HEK293 (cell line): ENCODE results near the gene DPF3.

Experiments
- CTCF ChIA-PET: fragments of 350-600 bp; formaldehyde crosslinking; extraction: SDS; loops from one replicate; lab custom pipeline; 2021; ENCODE audit warnings: antibody characterized with exemption; lab: Yijun Ruan, JAX
- POLR2A ChIA-PET: fragments of 300-600 bp; formaldehyde crosslinking; extraction: SDS; loops from one replicate; lab custom pipeline; 2020; ENCODE audit warnings: antibody characterized with exemption, inconsistent platforms; lab: Yijun Ruan, JAX
- H3K27ac ChIP-seq: fragments of 200-500 bp; sonication (Bioruptor generic); 2 replicates; pipeline ENCODE4 v1.5.1; 2014; ENCODE audit warnings: low read depth, low read length, control low read depth, inconsistent platforms; ENCODE audit errors: extremely low read depth
- H3K36me3 ChIP-seq, 2 experiments: fragments of 200-500 bp in 1 of 2; sonication (Bioruptor generic) in 1 of 2; 1 replicate in 1 of 2; 2 replicates in 1 of 2; pipeline ENCODE4 v1.5.1; 2014 to 2017; ENCODE audit warnings: inconsistent platforms in 2 of 2, low read length in 2 of 2; ENCODE audit not compliant: control insufficient read depth in 2 of 2, insufficient read depth in 1 of 2
- H3K4me1 ChIP-seq: fragments of 200-500 bp; sonication (Bioruptor generic); 2 replicates; pipeline ENCODE4 v1.5.1; 2014; ENCODE audit warnings: mild to moderate bottlenecking, low read length, inconsistent platforms; ENCODE audit not compliant: control insufficient read depth, insufficient read depth
- H3K4me3 ChIP-seq: 2 replicates; pipeline ENCODE4 v1.5.1; 2011; ENCODE audit warnings: low read depth, mild to moderate bottlenecking, control low read depth, low read length, moderate library complexity
- H3K9me3 ChIP-seq: fragments of 200-500 bp; sonication (Bioruptor generic); 2 replicates; pipeline ENCODE4 v1.5.1; 2014; ENCODE audit warnings: low read depth, low read length, inconsistent platforms; ENCODE audit not compliant: control insufficient read depth, insufficient read depth
- ATF2 ChIP-seq: fragments of 450-650 bp; formaldehyde crosslinking; IDR thresholded peaks from 2 replicates; pipeline ENCODE4 v1.5.1; 2016; ENCODE audit warnings: missing biosample characterization, missing genetic modification characterization, low read depth
- KLF1 ChIP-seq: fragments of 450-650 bp; formaldehyde crosslinking; IDR thresholded peaks from 2 replicates; pipeline ENCODE4 v1.5.1; 2016; ENCODE audit warnings: missing biosample characterization, missing genetic modification characterization
- KLF7 ChIP-seq: fragments of 450-650 bp; formaldehyde crosslinking; IDR thresholded peaks from 2 replicates; pipeline ENCODE4 v1.5.1; 2016; ENCODE audit warnings: missing biosample characterization, missing genetic modification characterization, borderline replicate concordance
- PRDM4 ChIP-seq: fragments of 450-650 bp; formaldehyde crosslinking; IDR thresholded peaks from 2 replicates; pipeline ENCODE4 v1.5.1; 2017; ENCODE audit warnings: missing biosample characterization, missing genetic modification characterization
- SCRT2 ChIP-seq: fragments of 450-650 bp; formaldehyde crosslinking; IDR thresholded peaks from 2 replicates; pipeline ENCODE4 v1.5.1; 2016; ENCODE audit warnings: missing biosample characterization, missing genetic modification characterization
- TRIM28 ChIP-seq: IDR thresholded peaks from 2 replicates; pipeline ENCODE4 v1.6.1; 2011; ENCODE audit warnings: low read length, control low read depth, borderline replicate concordance
- ZBTB17 ChIP-seq: fragments of 450-650 bp; formaldehyde crosslinking; IDR thresholded peaks from 2 replicates; pipeline ENCODE4 v1.5.1; 2016; ENCODE audit warnings: missing biosample characterization, missing genetic modification characterization
- ZBTB8A ChIP-seq: fragments of 450-650 bp; formaldehyde crosslinking; IDR thresholded peaks from 2 replicates; pipeline ENCODE4 v1.5.1; 2016; ENCODE audit warnings: missing biosample characterization, missing genetic modification characterization
- ZNF133 ChIP-seq: fragments of 450-650 bp; formaldehyde crosslinking; IDR thresholded peaks from 2 replicates; pipeline ENCODE4 v1.5.1; 2016; ENCODE audit warnings: missing biosample characterization, missing genetic modification characterization
- ZNF354C ChIP-seq: fragments of 450-650 bp; formaldehyde crosslinking; IDR thresholded peaks from 2 replicates; pipeline ENCODE4 v1.5.1; 2016; ENCODE audit warnings: missing biosample characterization, missing genetic modification characterization, low read depth, borderline replicate concordance
- ZNF416 ChIP-seq: fragments of 450-650 bp; formaldehyde crosslinking; IDR thresholded peaks from 2 replicates; pipeline ENCODE4 v1.5.1; 2016; ENCODE audit warnings: missing biosample characterization, missing genetic modification characterization
- ZNF423 ChIP-seq: fragments of 450-650 bp; formaldehyde crosslinking; IDR thresholded peaks from 2 replicates; pipeline ENCODE4 v1.5.1; 2016; ENCODE audit warnings: missing biosample characterization, missing genetic modification characterization
- ZNF518A ChIP-seq: fragments of 450-650 bp; formaldehyde crosslinking; conservative IDR thresholded peaks from 2 replicates; pipeline ENCODE4 v1.5.1; 2016; ENCODE audit warnings: low read depth, missing biosample characterization, missing genetic modification characterization
- ZNF529 ChIP-seq: fragments of 450-650 bp; formaldehyde crosslinking; IDR thresholded peaks from 2 replicates; pipeline ENCODE4 v1.5.1; 2017; ENCODE audit warnings: missing genetic modification characterization, missing biosample characterization; ENCODE audit not compliant: insufficient replicate concordance
- ZNF585B ChIP-seq: fragments of 450-650 bp; formaldehyde crosslinking; IDR thresholded peaks from 2 replicates; pipeline ENCODE4 v1.5.1; 2016; ENCODE audit warnings: missing biosample characterization, missing genetic modification characterization
- ZNF624 ChIP-seq: fragments of 450-650 bp; formaldehyde crosslinking; IDR thresholded peaks from 2 replicates; pipeline ENCODE4 v1.5.1; 2017; ENCODE audit warnings: missing biosample characterization, missing genetic modification characterization
- TF ChIP-seq, protein P1 (sequence below): fragments of 450-650 bp; IDR thresholded peaks from 2 replicates; pipeline ENCODE4 v1.5.1; 2018; ENCODE audit warnings: missing biosample characterization, mild to moderate bottlenecking, missing genetic modification characterization
- TF ChIP-seq, protein P2 (sequence below): fragments of 450-650 bp; formaldehyde crosslinking; IDR thresholded peaks from 2 replicates; pipeline ENCODE4 v1.5.1; 2016; ENCODE audit warnings: missing biosample characterization, missing genetic modification characterization, borderline replicate concordance

The DPF3 gene

DNA sequence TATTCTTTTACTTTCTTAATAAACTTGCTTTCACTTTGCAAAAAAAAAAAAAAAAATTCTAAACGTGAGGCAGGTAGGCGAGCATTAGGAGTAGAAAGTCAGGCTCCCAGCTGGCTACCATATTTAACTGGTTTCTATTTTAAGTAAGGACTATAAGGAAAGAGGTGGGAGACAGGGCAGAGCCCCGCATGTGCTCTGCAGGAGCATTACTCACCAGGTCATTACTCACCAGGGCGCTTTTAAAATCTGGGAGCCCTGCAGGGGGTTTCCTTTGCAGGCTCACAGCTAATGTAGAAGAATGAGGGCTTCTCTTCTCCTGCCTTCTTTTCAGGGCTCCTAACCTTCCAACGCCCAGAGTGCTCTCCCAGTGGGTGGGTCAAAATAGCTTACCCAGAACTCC is 14.0 kb upstream of the DPF3 start:
- H3K36me3 ChIP-seq = no peaks in the 10 kb centered on the region
- POLR2A ChIA-PET = interaction anchor here (0.7 to 1.0 kb wide), 2 partner anchors 9 to 18 kb away, joined by 3 to 4 read pairs; partner anchors contain the start of gene DCAF4
- TF ChIP-seq, protein P1, sequence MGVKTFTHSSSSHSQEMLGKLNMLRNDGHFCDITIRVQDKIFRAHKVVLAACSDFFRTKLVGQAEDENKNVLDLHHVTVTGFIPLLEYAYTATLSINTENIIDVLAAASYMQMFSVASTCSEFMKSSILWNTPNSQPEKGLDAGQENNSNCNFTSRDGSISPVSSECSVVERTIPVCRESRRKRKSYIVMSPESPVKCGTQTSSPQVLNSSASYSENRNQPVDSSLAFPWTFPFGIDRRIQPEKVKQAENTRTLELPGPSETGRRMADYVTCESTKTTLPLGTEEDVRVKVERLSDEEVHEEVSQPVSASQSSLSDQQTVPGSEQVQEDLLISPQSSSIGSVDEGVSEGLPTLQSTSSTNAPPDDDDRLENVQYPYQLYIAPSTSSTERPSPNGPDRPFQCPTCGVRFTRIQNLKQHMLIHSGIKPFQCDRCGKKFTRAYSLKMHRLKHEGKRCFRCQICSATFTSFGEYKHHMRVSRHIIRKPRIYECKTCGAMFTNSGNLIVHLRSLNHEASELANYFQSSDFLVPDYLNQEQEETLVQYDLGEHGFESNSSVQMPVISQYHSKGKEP (tag by site-specific recombination) = no peak
- TF ChIP-seq KLF7 = no peak
- no peak for TF ChIP-seq ZNF518A (tag by site-specific recombination)
- peak; percentile 76 for TF ChIP-seq ZBTB8A (tag by site-specific recombination)
- no peak for TF ChIP-seq ZNF624
- TF ChIP-seq, protein P2, sequence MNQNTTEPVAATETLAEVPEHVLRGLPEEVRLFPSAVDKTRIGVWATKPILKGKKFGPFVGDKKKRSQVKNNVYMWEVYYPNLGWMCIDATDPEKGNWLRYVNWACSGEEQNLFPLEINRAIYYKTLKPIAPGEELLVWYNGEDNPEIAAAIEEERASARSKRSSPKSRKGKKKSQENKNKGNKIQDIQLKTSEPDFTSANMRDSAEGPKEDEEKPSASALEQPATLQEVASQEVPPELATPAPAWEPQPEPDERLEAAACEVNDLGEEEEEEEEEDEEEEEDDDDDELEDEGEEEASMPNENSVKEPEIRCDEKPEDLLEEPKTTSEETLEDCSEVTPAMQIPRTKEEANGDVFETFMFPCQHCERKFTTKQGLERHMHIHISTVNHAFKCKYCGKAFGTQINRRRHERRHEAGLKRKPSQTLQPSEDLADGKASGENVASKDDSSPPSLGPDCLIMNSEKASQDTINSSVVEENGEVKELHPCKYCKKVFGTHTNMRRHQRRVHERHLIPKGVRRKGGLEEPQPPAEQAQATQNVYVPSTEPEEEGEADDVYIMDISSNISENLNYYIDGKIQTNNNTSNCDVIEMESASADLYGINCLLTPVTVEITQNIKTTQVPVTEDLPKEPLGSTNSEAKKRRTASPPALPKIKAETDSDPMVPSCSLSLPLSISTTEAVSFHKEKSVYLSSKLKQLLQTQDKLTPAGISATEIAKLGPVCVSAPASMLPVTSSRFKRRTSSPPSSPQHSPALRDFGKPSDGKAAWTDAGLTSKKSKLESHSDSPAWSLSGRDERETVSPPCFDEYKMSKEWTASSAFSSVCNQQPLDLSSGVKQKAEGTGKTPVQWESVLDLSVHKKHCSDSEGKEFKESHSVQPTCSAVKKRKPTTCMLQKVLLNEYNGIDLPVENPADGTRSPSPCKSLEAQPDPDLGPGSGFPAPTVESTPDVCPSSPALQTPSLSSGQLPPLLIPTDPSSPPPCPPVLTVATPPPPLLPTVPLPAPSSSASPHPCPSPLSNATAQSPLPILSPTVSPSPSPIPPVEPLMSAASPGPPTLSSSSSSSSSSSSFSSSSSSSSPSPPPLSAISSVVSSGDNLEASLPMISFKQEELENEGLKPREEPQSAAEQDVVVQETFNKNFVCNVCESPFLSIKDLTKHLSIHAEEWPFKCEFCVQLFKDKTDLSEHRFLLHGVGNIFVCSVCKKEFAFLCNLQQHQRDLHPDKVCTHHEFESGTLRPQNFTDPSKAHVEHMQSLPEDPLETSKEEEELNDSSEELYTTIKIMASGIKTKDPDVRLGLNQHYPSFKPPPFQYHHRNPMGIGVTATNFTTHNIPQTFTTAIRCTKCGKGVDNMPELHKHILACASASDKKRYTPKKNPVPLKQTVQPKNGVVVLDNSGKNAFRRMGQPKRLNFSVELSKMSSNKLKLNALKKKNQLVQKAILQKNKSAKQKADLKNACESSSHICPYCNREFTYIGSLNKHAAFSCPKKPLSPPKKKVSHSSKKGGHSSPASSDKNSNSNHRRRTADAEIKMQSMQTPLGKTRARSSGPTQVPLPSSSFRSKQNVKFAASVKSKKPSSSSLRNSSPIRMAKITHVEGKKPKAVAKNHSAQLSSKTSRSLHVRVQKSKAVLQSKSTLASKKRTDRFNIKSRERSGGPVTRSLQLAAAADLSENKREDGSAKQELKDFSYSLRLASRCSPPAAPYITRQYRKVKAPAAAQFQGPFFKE (tag by site-specific recombination) = no peak
- TF ChIP-seq ZNF416 (tag by site-specific recombination) = no peak
- TF ChIP-seq ZNF133 = no peak
- no peak for TF ChIP-seq SCRT2 (tag by site-specific recombination)
- no peak for TF ChIP-seq TRIM28
- no peak for TF ChIP-seq ZNF529 (tag by site-specific recombination)
- no peak for TF ChIP-seq PRDM4 (tag by site-specific recombination)
- TF ChIP-seq ZNF354C (tag by site-specific recombination) = no peak
- no peak for TF ChIP-seq ZNF585B (tag by site-specific recombination)
- no peak for TF ChIP-seq KLF1 (tag by site-specific recombination)
- TF ChIP-seq ZNF423 (tag by site-specific recombination) = peak; percentile 68; the same call in 1 of the 2 replicates
- TF ChIP-seq ZBTB17 (tag by site-specific recombination) = 0 out of 2 replicates have a peak, but pooled peaks have one; percentile 39
- no peak; the same call in 1 of the 2 replicates for TF ChIP-seq ATF2 (tag by site-specific recombination)

More for the DNA sequence above, 14.0 kb upstream of the DPF3 start:
- Histone ChIP-seq H3K9me3 (no peaks in the 10 kb centered on the region), H3K4me1 (peaks cover 4% of the 10 kb centered on the region; the same call in 1 of the 2 replicates), H3K4me3 (no peak overlapping the region), H3K27ac (no peak overlapping the region)
- CTCF ChIA-PET = interaction anchor here (0.9 to 2.4 kb wide), 4 partner anchors 9 to 391 kb away, joined by 3 to 15 read pairs (median 4); no protein-coding TSS in a partner anchor
